ENCODE data around the gene RHO. TPM values are rescaled to one million over a fixed set of nuclear protein-coding genes. Genes with fewer than 3 reads are reported as not detected.
A peak's percentile ranks its signal among the peaks of the same experiment; 100 is the strongest.
"Not testable (repeated sequence)": the region's sequence is repeated elsewhere in the genome, so short reads cannot be mapped to it uniquely, and the experiment has no call there.

RHO gene
- total and polyA plus RNA-seq, 5 donors from 2014 or later = not detected

DNA sequence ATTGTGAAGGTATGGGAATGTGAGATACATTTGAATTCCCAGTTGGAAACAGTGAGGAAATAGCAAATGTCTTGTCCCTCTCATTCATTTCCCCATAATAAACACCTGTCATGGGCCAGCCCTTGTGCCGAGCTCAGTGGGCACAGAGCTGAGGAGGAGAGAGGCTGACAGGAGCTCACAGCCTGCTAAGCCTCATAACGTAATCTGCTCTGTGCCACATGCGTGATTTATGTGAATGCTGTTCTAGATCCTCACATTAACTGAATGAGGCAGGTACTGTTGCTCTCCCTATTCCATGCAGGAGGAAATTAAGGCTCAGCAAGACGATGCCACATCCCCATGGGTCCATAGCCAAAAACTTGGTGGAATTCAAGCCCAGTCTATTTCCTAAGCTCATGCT lies 35.2 kb upstream of the RHO start:
- no peak for DNase-seq
- no peaks in the 10 kb centered on the region for H3K27me3 Mint-ChIP-seq
- no peak overlapping the region for H3K4me3 Mint-ChIP-seq
- H3K4me3 ChIP-seq (ENCODE audit: low read depth, low read length) = no peak overlapping the region
- ATAC-seq (ENCODE audit: low read depth in 2 of 2) = no peak
- peaks cover 5% of the 10 kb centered on the region for H3K36me3 ChIP-seq (ENCODE audit: control insufficient read depth, insufficient read depth, low read length)
- no peaks in the 10 kb centered on the region for H3K9me3 Mint-ChIP-seq
- H3K36me3 Mint-ChIP-seq = peaks cover 38% of the 10 kb centered on the region
- H3K27ac ChIP-seq (ENCODE audit: insufficient read depth, low read length, poor library complexity, severe bottlenecking) = no peak overlapping the region
- no peaks in the 10 kb centered on the region for H3K4me1 ChIP-seq (ENCODE audit: control insufficient read depth, insufficient read depth, low read length, poor library complexity, severe bottlenecking)
- no peaks in the 10 kb centered on the region for H3K27me3 ChIP-seq (ENCODE audit: control insufficient read depth, insufficient read depth, low read length)
- H3K9me3 ChIP-seq (ENCODE audit: control insufficient read depth in 2 of 2, low read length in 2 of 2) = no peaks in the 10 kb centered on the region
- no peaks in the 10 kb centered on the region for H3K4me1 Mint-ChIP-seq
- peak overlapping the region in 1 of 3 donors; percentile 57 for H3K27ac Mint-ChIP-seq

DNA sequence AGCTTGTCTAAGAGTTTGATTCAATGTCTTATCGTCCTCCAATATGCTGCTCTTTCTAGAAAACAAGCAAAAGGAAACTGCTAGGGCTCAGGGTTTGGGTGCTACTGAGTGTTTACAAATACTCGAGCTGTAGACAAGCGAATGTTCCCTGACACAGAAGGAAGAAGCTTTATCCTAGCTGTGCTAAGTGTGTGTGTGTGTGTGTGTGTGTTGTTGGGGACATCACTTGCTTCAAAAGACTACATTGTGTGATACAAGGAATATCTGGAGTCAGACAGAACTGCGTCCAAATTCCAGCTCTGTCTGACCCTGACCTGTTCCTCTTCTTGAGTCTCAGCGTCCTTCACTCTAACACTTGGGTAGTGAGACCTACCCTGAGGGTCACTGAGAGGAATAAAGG lies 33.9 kb upstream of the RHO start:
- not testable (repeated sequence) for H3K27ac ChIP-seq (ENCODE audit: insufficient read depth, low read length, poor library complexity, severe bottlenecking); DNase-seq; H3K4me1 ChIP-seq (ENCODE audit: control insufficient read depth, insufficient read depth, low read length, poor library complexity, severe bottlenecking); H3K27me3 Mint-ChIP-seq; H3K9me3 ChIP-seq (ENCODE audit: control insufficient read depth in 2 of 2, low read length in 2 of 2); H3K9me3 Mint-ChIP-seq; ATAC-seq (ENCODE audit: low read depth in 2 of 2); H3K4me3 Mint-ChIP-seq; H3K4me3 ChIP-seq (ENCODE audit: low read depth, low read length); H3K4me1 Mint-ChIP-seq; H3K36me3 ChIP-seq (ENCODE audit: control insufficient read depth, insufficient read depth, low read length); H3K27me3 ChIP-seq (ENCODE audit: control insufficient read depth, insufficient read depth, low read length)
- Mint-ChIP-seq H3K36me3 (peaks cover 33% of the 10 kb centered on the region), H3K27ac (peak overlapping the region in 1 of 3 donors; percentile 36)

DNA sequence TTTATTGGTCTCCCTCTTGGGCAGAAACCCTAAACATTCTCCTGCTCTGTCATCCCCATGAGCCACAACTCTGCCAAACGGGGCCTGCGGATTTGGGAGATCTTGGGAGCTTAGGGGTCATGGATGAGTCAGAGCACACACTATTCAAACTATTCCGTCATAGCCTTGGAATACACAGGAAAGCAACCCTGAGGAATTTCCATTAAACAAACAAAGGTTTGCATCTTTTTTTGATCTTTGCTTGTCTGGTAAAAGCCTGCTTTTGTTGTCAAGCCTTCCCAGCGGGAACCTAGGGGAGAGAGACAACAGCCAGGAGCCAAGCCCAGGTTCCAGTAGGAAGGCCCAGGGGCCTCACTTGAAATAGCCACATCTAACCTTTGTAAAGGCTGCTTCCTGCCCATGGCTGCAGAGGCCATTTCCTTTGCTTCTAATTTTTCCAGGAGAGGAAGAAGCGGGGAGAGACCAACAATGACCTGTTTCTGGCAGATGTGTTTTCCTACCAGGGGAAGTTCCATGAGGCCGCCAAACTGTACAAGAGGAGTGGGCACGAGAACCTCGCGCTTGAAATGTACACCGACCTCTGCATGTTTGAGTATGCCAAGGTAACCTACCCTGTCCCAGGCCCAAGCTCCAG lies 33.3 kb upstream of the RHO start:
- not testable (repeated sequence) for H3K4me1 Mint-ChIP-seq; H3K9me3 Mint-ChIP-seq; H3K27me3 Mint-ChIP-seq; H3K36me3 ChIP-seq (ENCODE audit: control insufficient read depth, insufficient read depth, low read length); H3K27ac ChIP-seq (ENCODE audit: insufficient read depth, low read length, poor library complexity, severe bottlenecking); ATAC-seq (ENCODE audit: low read depth in 2 of 2); DNase-seq; H3K27me3 ChIP-seq (ENCODE audit: control insufficient read depth, insufficient read depth, low read length); H3K9me3 ChIP-seq (ENCODE audit: control insufficient read depth in 2 of 2, low read length in 2 of 2); H3K4me3 ChIP-seq (ENCODE audit: low read depth, low read length); H3K4me1 ChIP-seq (ENCODE audit: control insufficient read depth, insufficient read depth, low read length, poor library complexity, severe bottlenecking); H3K4me3 Mint-ChIP-seq
- peaks cover 33% of the 10 kb centered on the region for H3K36me3 Mint-ChIP-seq
- H3K27ac Mint-ChIP-seq = peak overlapping the region in 1 of 3 donors; percentile 36

DNA sequence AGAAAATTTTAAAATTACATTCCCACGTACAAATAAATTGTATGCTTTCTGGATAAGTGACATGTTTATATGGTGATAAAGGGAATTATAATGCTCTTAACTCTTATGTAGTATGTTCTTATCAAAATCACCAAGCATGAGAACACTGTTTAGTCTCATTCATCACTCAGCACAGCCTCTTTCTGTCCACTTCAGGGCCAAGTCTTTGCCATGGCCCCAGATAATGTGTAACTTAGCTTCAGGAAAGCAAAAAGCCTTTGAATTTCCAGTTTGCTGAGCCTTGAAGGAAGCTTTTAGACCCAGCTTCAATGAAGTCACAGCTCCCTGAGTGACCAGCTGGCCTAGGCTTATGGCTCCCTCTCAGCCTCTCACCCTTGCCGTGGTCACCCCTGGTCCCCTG lies 30.6 kb upstream of the RHO start:
- DNase-seq; H3K4me3 ChIP-seq (ENCODE audit: low read depth, low read length); H3K9me3 Mint-ChIP-seq; H3K27me3 Mint-ChIP-seq; H3K4me3 Mint-ChIP-seq; H3K27ac ChIP-seq (ENCODE audit: insufficient read depth, low read length, poor library complexity, severe bottlenecking); H3K9me3 ChIP-seq (ENCODE audit: control insufficient read depth in 2 of 2, low read length in 2 of 2); ATAC-seq (ENCODE audit: low read depth in 2 of 2); H3K4me1 ChIP-seq (ENCODE audit: control insufficient read depth, insufficient read depth, low read length, poor library complexity, severe bottlenecking); H3K36me3 ChIP-seq (ENCODE audit: control insufficient read depth, insufficient read depth, low read length); H3K4me1 Mint-ChIP-seq; H3K27me3 ChIP-seq (ENCODE audit: control insufficient read depth, insufficient read depth, low read length): not testable (repeated sequence)
- H3K27ac Mint-ChIP-seq = peak overlapping the region in 1 of 3 donors; percentile 67
- H3K36me3 Mint-ChIP-seq = peaks cover 41% of the 10 kb centered on the region

DNA sequence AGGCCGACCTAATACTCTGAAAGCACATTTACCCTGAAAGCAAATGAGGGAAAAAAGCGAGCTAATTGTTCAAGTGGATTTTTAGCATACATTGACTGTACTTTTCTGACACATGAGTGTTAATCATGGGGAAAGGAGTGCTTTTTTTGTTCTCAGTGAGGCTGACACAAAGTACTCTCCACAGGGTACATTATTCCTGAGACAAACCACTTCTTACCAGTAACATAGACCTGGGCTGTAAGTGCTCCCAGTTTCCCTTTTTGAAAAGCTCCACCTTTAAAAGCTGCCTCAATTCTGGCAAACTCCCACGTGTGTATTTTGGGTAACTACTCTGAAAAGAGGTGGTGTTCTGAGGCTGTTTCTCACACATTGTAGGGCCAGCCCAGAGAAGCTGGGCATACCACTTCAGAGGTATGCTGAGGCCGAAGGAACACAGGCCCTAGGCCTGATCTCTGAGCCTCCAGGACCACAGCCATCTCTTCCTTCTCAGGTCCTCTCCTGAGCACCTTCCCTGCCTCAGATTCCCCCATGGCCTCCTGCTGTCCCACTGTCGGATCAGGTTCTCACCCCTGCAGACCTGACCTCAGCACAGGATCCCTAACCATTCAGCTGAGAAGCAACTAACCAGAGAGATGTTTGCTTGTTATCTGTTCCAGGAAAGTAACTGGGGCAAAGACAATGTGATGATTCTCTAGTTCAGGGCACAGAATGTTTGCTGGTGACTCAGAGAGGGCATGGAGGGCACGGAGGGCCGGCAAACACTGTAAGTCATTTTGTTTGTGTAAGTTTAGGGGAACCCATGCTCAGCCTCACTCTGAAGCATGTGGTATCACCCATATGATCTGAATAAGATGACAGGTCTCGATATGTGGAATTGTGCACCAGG lies 29.6 kb upstream of the RHO start:
- not testable (repeated sequence) for H3K4me1 ChIP-seq (ENCODE audit: control insufficient read depth, insufficient read depth, low read length, poor library complexity, severe bottlenecking); H3K27me3 Mint-ChIP-seq; H3K4me3 Mint-ChIP-seq; H3K27me3 ChIP-seq (ENCODE audit: control insufficient read depth, insufficient read depth, low read length); ATAC-seq (ENCODE audit: low read depth in 2 of 2); H3K9me3 Mint-ChIP-seq; H3K27ac ChIP-seq (ENCODE audit: insufficient read depth, low read length, poor library complexity, severe bottlenecking); H3K4me3 ChIP-seq (ENCODE audit: low read depth, low read length); H3K36me3 ChIP-seq (ENCODE audit: control insufficient read depth, insufficient read depth, low read length); H3K4me1 Mint-ChIP-seq; DNase-seq; H3K9me3 ChIP-seq (ENCODE audit: control insufficient read depth in 2 of 2, low read length in 2 of 2)
- Mint-ChIP-seq H3K27ac (peak overlapping the region in 2 of 3 donors; percentile 8 to 62), H3K36me3 (peaks cover 33% of the 10 kb centered on the region)

DNA sequence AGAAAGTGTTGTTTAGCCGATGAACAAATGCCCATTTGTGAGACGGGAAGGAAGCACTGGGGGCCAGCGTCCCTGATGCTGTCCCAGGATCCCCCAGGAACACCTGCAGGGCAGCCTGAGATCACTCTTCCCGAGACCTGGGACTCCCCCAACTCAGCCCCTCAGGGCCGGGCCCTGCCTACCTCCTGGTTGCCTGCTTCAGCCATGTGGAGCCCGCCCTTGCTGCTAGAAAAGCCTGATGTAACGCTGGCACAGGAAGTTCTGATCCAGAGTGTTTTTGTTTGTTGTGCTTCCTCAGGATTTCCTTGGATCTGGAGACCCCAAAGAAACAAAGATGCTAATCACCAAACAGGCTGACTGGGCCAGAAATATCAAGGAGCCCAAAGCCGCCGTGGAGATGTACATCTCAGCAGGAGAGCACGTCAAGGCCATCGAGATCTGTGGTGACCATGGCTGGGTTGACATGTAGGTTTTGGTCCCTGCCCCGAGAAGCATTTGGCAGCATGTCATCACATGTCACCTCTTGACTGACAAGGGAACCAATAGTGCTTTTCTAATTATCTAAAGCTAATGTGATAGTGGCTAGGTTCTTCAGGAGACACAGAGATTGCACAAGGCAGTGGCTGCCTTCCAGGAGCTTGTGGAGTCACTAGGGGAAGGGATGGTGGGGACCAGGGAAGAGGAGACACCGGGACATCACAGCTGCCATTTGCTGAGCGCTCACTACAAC lies 28.7 kb upstream of the RHO start:
- not testable (repeated sequence) for DNase-seq; H3K9me3 ChIP-seq (ENCODE audit: control insufficient read depth in 2 of 2, low read length in 2 of 2); H3K9me3 Mint-ChIP-seq; H3K27me3 Mint-ChIP-seq; H3K27ac Mint-ChIP-seq; H3K4me3 ChIP-seq (ENCODE audit: low read depth, low read length); H3K4me1 ChIP-seq (ENCODE audit: control insufficient read depth, insufficient read depth, low read length, poor library complexity, severe bottlenecking); ATAC-seq (ENCODE audit: low read depth in 2 of 2); H3K27me3 ChIP-seq (ENCODE audit: control insufficient read depth, insufficient read depth, low read length); H3K4me3 Mint-ChIP-seq; H3K4me1 Mint-ChIP-seq; H3K27ac ChIP-seq (ENCODE audit: insufficient read depth, low read length, poor library complexity, severe bottlenecking)
- peaks cover 11% of the 10 kb centered on the region for H3K36me3 ChIP-seq (ENCODE audit: control insufficient read depth, insufficient read depth, low read length)
- H3K36me3 Mint-ChIP-seq = peaks cover 29% of the 10 kb centered on the region

DNA sequence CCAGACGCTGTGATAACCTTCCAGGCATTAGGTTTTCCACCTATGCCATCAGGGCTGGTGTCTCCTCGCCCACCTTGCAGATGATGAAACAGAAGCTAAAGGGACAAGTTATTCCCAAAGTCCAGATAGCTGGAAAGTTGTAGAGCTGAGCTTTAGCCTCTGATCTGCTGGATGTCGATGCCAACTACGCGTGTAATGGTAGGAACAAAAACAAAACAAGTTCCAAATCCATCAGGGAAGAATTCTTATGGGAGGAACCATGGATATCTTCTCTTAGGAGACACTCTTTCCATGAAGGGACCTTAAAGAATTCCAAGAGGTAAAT lies 28.1 kb upstream of the RHO start:
- DNase-seq = no peak
- Mint-ChIP-seq H3K4me1 (no peaks in the 10 kb centered on the region), H3K27me3 (no peaks in the 10 kb centered on the region), H3K4me3 (no peak overlapping the region), H3K27ac (no peak overlapping the region), H3K9me3 (no peaks in the 10 kb centered on the region), H3K36me3 (peaks cover 34% of the 10 kb centered on the region)
- peaks cover 11% of the 10 kb centered on the region for H3K36me3 ChIP-seq (ENCODE audit: control insufficient read depth, insufficient read depth, low read length)
- no peak for ATAC-seq (ENCODE audit: low read depth in 2 of 2)
- H3K27me3 ChIP-seq (ENCODE audit: control insufficient read depth, insufficient read depth, low read length) = no peaks in the 10 kb centered on the region
- no peak overlapping the region for H3K4me3 ChIP-seq (ENCODE audit: low read depth, low read length)
- H3K4me1 ChIP-seq (ENCODE audit: control insufficient read depth, insufficient read depth, low read length, poor library complexity, severe bottlenecking) = no peaks in the 10 kb centered on the region
- H3K9me3 ChIP-seq (ENCODE audit: control insufficient read depth in 2 of 2, low read length in 2 of 2) = no peaks in the 10 kb centered on the region
- H3K27ac ChIP-seq (ENCODE audit: insufficient read depth, low read length, poor library complexity, severe bottlenecking) = no peak overlapping the region
